IMR-90 (cell line): ENCODE measurements around the gene PM20D1.

ENCODE experiments used
- CEBPB ChIP-seq: IDR thresholded peaks from 2 replicates; pipeline ENCODE4 v1.6.1; 2012; ENCODE audit warnings: low read depth, low read length, improper control_type of control experiment
- CHD1 ChIP-seq: IDR thresholded peaks from 2 replicates; pipeline ENCODE4 v1.6.1; 2012; ENCODE audit warnings: low read depth, low read length, improper control_type of control experiment
- FOS ChIP-seq: fragments of 150-350 bp; IDR thresholded peaks from 2 replicates; pipeline ENCODE4 v1.6.1; 2016; ENCODE audit warnings: low read depth, low read length
- MAFK ChIP-seq: IDR thresholded peaks from 2 replicates; pipeline ENCODE4 v1.6.1; 2012; ENCODE audit warnings: low read depth, low read length, improper control_type of control experiment
- MXI1 ChIP-seq: IDR thresholded peaks from 2 replicates; pipeline ENCODE4 v1.6.1; 2012; ENCODE audit warnings: low read depth, mild to moderate bottlenecking, low read length, moderate library complexity, borderline replicate concordance
- POLR2A ChIP-seq: IDR thresholded peaks from 2 replicates; pipeline ENCODE4 v1.6.1; 2012; ENCODE audit warnings: mild to moderate bottlenecking, low read depth, low read length
- RCOR1 ChIP-seq: IDR thresholded peaks from 2 replicates; pipeline ENCODE4 v1.6.1; 2012; ENCODE audit warnings: mild to moderate bottlenecking, low read length, improper control_type of control experiment; ENCODE audit not compliant: insufficient replicate concordance
- RFX5 ChIP-seq: IDR thresholded peaks from 2 replicates; pipeline ENCODE4 v1.8.0; 2012; ENCODE audit warnings: low read depth, mild to moderate bottlenecking, low read length, moderate library complexity
- SMC3 ChIP-seq: fragments of 150-350 bp; IDR thresholded peaks from 2 replicates; pipeline ENCODE4 v1.6.1; 2016; ENCODE audit warnings: low read depth, mild to moderate bottlenecking, antibody characterized with exemption, low read length, moderate library complexity
- TF ChIP-seq, protein P1 (sequence below): conservative IDR thresholded peaks from 2 replicates; pipeline ENCODE4 v1.5.1; 2012; ENCODE audit warnings: mild to moderate bottlenecking, low read depth, low read length, improper control_type of control experiment
- TF ChIP-seq, protein P2 (sequence below): fragments of 150-350 bp; IDR thresholded peaks from 2 replicates; pipeline ENCODE4 v1.6.1; 2017; ENCODE audit warnings: mild to moderate bottlenecking, antibody characterized with exemption, low read length, low read depth

DNA sequence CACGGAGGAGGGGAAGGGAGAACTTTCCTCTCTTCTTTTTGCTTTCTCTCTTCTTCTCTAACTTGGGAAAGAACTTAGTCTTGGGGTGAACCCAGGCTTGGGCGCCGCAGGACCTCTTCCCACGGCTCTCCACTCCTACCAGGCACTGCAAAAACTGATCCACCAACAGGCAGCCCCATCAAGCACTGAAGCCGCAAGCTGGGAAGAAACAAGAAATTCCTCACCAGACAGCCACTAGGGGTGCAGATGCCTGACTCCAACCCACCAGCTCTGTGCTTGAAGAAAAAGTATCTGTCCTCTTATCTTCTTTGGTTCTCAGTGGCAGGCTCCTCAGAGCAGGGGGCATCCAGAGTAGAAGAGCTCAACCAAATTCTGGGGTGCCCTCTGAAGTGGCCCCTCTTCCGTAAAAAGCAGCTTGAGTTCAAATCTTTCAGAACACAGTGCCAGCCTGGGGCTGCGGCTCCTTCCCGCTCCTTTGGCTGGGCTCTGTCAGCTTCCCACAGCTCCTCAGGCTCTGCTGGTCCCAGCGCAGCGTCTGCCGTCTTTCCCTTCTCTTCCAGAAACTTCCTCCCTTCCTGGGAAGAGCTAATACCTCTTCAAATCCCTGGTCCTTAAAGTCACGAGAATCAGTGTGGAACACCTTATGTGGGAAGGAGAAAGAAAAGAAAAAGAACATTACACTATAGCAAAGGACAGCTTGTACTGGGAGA, 39.3 kb downstream of the PM20D1 start:
- TF ChIP-seq, protein P1, sequence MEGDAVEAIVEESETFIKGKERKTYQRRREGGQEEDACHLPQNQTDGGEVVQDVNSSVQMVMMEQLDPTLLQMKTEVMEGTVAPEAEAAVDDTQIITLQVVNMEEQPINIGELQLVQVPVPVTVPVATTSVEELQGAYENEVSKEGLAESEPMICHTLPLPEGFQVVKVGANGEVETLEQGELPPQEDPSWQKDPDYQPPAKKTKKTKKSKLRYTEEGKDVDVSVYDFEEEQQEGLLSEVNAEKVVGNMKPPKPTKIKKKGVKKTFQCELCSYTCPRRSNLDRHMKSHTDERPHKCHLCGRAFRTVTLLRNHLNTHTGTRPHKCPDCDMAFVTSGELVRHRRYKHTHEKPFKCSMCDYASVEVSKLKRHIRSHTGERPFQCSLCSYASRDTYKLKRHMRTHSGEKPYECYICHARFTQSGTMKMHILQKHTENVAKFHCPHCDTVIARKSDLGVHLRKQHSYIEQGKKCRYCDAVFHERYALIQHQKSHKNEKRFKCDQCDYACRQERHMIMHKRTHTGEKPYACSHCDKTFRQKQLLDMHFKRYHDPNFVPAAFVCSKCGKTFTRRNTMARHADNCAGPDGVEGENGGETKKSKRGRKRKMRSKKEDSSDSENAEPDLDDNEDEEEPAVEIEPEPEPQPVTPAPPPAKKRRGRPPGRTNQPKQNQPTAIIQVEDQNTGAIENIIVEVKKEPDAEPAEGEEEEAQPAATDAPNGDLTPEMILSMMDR, result 0 out of 2 replicates have a peak, but pooled peaks have one; percentile 22
- TF ChIP-seq CEBPB, result no peak
- TF ChIP-seq RFX5, result no peak
- TF ChIP-seq, protein P2, sequence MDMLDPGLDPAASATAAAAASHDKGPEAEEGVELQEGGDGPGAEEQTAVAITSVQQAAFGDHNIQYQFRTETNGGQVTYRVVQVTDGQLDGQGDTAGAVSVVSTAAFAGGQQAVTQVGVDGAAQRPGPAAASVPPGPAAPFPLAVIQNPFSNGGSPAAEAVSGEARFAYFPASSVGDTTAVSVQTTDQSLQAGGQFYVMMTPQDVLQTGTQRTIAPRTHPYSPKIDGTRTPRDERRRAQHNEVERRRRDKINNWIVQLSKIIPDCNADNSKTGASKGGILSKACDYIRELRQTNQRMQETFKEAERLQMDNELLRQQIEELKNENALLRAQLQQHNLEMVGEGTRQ, result no peak
- no peak for TF ChIP-seq FOS
- no peak for TF ChIP-seq SMC3
- TF ChIP-seq MXI1, result no peak
- TF ChIP-seq MAFK, result no peak
- TF ChIP-seq CHD1, result no peak
- no peak for TF ChIP-seq POLR2A
- TF ChIP-seq RCOR1, result no peak
